Omental fat pad (tissue), 4 donors: ENCODE results near the gene MRRF. TPM values are rescaled to one million over a fixed set of nuclear protein-coding genes. Genes with fewer than 3 reads are reported as not detected.
A peak's percentile ranks its signal among the peaks of the same experiment; 100 is the strongest.

Source experiments
- ATAC-seq: fragments of 150-250 bp; one replicate; pipeline ENCODE4 v1.9.1; 2016; ENCODE audit warnings: mild to moderate bottlenecking, moderate library complexity; ENCODE audit not compliant: low FRiP score
- DNase-seq: peaks from one replicate; pipeline ENCODE4 v3.0.0-alpha.2; 2019; ENCODE audit warnings: low spot score
- CTCF ChIP-seq, 3 donors: fragments of 450-650 bp; IDR thresholded peaks; one replicate each; pipeline ENCODE4 v1.5.1; 2016 to 2017; ENCODE audit warnings: antibody characterized with exemption in 3 of 3, mild to moderate bottlenecking in 3 of 3, moderate library complexity in 2 of 3
- total RNA-seq, 4 donors: library from RNA; depleted of rRNA; stranded (reverse); fragments of >200 nt; gene quantifications; one replicate each; pipeline ENCODE4 v1.1.0, GENCODE V29; 2016

The MRRF gene
- total RNA-seq, 4 donors from 2014 or later, result 31.2 to 44.6 (median 38.1) TPM

- no peak for TF ChIP-seq CTCF (IDR thresholded peaks at IDR 0.05)
- ATAC-seq, result no peak
These were observed 39.2 kb upstream of the MRRF start for GRCh38 chr9:122225312-122226141.

GRCh38 chr9:122226142-122226757 lies 38.4 kb upstream of the MRRF start:
- TF ChIP-seq CTCF (IDR thresholded peaks at IDR 0.05), result no peak
- no peak for ATAC-seq
- DNase-seq, result no peak

More at GRCh38 chr9:122225312-122226141, 39.2 kb upstream of the MRRF start:
- DNase-seq, result no peak

GRCh38 chr9:122226758-122227574 lies 37.7 kb upstream of the MRRF start:
- ATAC-seq (no peak), DNase-seq (no peak)
- no peak for TF ChIP-seq CTCF (IDR thresholded peaks at IDR 0.05)

GRCh38 chr9:122227575-122227900 lies 37.1 kb upstream of the MRRF start:
- ATAC-seq (no peak), DNase-seq (no peak)
- no peak for TF ChIP-seq CTCF (IDR thresholded peaks at IDR 0.05)

GRCh38 chr9:122228191-122228567 lies 36.5 kb upstream of the MRRF start:
- DNase-seq (no peak), ATAC-seq (no peak)
- no peak for TF ChIP-seq CTCF (IDR thresholded peaks at IDR 0.05)

GRCh38 chr9:122228568-122229484 lies 35.9 kb upstream of the MRRF start, which contains the start of gene LHX6:
Gene LHX6, minus strand, starts transcription at chr9:122228957. Its CDS starts 217 bp downstream, at chr9:122228740.
- no peak for DNase-seq
- no peak for TF ChIP-seq CTCF (IDR thresholded peaks at IDR 0.05)
- ATAC-seq, result peak; percentile 64
